ENCODE data around the gene LCK. TPM values are rescaled to one million over a fixed set of nuclear protein-coding genes. Genes with fewer than 3 reads are reported as not detected.

LCK gene
- total and polyA plus RNA-seq, 9 of the 15 experiments (the other 6 are each of a cell fraction or from before 2014, with no cell fraction given): 0.04 to 0.47 (median 0.13) TPM; not detected in 6

DNA sequence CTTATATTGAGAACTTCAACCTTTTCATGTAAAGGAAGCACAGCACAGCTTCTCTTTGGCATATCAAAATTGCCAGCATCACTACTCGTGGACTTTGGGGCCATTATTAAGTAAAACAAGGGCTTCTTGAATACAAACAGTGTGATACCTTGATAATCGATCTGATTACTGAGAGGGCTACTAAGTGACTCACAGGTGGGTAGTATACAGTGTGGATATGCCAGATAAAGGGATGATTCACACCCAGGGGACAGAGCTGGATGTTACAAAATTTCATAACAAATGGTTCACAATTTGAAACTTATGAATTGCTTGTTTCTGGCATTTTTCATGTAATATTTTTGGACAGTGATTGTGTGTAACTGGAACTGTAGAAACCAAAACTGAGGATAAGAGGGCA is 56.3 kb downstream of the LCK start (continued):
- TF ChIP-seq, protein P1, sequence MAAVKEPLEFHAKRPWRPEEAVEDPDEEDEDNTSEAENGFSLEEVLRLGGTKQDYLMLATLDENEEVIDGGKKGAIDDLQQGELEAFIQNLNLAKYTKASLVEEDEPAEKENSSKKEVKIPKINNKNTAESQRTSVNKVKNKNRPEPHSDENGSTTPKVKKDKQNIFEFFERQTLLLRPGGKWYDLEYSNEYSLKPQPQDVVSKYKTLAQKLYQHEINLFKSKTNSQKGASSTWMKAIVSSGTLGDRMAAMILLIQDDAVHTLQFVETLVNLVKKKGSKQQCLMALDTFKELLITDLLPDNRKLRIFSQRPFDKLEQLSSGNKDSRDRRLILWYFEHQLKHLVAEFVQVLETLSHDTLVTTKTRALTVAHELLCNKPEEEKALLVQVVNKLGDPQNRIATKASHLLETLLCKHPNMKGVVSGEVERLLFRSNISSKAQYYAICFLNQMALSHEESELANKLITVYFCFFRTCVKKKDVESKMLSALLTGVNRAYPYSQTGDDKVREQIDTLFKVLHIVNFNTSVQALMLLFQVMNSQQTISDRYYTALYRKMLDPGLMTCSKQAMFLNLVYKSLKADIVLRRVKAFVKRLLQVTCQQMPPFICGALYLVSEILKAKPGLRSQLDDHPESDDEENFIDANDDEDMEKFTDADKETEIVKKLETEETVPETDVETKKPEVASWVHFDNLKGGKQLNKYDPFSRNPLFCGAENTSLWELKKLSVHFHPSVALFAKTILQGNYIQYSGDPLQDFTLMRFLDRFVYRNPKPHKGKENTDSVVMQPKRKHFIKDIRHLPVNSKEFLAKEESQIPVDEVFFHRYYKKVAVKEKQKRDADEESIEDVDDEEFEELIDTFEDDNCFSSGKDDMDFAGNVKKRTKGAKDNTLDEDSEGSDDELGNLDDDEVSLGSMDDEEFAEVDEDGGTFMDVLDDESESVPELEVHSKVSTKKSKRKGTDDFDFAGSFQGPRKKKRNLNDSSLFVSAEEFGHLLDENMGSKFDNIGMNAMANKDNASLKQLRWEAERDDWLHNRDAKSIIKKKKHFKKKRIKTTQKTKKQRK (IDR thresholded peaks at IDR 0.05; ENCODE audit: borderline replicate concordance, low read depth, low read length): no peak
- TF ChIP-seq NELFE (IDR thresholded peaks at IDR 0.05; ENCODE audit: insufficient read depth, insufficient read length) (no peak), MED1 (CRISPR knock-in tag; IDR thresholded peaks at IDR 0.05; ENCODE audit: borderline replicate concordance) (no peak), ILF3 (IDR thresholded peaks at IDR 0.05; ENCODE audit: borderline replicate concordance) (no peak), E2F3 (CRISPR knock-in tag; IDR thresholded peaks at IDR 0.05) (no peak), MCM3 (IDR thresholded peaks at IDR 0.05) (no peak), STAT5B (CRISPR knock-in tag; IDR thresholded peaks at IDR 0.05) (no peak), CEBPB (tag; IDR thresholded peaks at IDR 0.05) (peak; percentile 48), RBM25 (IDR thresholded peaks at IDR 0.05; ENCODE audit: low read depth, low read length, severe bottlenecking) (no peak)
- TF ChIP-seq, protein P2, sequence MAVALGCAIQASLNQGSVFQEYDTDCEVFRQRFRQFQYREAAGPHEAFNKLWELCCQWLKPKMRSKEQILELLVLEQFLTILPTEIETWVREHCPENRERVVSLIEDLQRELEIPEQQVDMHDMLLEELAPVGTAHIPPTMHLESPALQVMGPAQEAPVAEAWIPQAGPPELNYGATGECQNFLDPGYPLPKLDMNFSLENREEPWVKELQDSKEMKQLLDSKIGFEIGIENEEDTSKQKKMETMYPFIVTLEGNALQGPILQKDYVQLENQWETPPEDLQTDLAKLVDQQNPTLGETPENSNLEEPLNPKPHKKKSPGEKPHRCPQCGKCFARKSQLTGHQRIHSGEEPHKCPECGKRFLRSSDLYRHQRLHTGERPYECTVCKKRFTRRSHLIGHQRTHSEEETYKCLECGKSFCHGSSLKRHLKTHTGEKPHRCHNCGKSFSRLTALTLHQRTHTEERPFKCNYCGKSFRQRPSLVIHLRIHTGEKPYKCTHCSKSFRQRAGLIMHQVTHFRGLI (CRISPR knock-in tag; IDR thresholded peaks at IDR 0.05): no peak
- TF ChIP-seq, protein P3, sequence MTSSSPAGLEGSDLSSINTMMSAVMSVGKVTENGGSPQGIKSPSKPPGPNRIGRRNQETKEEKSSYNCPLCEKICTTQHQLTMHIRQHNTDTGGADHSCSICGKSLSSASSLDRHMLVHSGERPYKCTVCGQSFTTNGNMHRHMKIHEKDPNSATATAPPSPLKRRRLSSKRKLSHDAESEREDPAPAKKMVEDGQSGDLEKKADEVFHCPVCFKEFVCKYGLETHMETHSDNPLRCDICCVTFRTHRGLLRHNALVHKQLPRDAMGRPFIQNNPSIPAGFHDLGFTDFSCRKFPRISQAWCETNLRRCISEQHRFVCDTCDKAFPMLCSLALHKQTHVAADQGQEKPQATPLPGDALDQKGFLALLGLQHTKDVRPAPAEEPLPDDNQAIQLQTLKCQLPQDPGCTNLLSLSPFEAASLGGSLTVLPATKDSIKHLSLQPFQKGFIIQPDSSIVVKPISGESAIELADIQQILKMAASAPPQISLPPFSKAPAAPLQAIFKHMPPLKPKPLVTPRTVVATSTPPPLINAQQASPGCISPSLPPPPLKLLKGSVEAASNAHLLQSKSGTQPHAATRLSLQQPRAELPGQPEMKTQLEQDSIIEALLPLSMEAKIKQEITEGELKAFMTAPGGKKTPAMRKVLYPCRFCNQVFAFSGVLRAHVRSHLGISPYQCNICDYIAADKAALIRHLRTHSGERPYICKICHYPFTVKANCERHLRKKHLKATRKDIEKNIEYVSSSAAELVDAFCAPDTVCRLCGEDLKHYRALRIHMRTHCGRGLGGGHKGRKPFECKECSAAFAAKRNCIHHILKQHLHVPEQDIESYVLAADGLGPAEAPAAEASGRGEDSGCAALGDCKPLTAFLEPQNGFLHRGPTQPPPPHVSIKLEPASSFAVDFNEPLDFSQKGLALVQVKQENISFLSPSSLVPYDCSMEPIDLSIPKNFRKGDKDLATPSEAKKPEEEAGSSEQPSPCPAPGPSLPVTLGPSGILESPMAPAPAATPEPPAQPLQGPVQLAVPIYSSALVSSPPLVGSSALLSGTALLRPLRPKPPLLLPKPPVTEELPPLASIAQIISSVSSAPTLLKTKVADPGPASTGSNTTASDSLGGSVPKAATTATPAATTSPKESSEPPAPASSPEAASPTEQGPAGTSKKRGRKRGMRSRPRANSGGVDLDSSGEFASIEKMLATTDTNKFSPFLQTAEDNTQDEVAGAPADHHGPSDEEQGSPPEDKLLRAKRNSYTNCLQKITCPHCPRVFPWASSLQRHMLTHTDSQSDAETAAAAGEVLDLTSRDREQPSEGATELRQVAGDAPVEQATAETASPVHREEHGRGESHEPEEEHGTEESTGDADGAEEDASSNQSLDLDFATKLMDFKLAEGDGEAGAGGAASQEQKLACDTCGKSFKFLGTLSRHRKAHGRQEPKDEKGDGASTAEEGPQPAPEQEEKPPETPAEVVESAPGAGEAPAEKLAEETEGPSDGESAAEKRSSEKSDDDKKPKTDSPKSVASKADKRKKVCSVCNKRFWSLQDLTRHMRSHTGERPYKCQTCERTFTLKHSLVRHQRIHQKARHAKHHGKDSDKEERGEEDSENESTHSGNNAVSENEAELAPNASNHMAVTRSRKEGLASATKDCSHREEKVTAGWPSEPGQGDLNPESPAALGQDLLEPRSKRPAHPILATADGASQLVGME (CRISPR knock-in tag; IDR thresholded peaks at IDR 0.05): no peak
- TF ChIP-seq, protein P4, sequence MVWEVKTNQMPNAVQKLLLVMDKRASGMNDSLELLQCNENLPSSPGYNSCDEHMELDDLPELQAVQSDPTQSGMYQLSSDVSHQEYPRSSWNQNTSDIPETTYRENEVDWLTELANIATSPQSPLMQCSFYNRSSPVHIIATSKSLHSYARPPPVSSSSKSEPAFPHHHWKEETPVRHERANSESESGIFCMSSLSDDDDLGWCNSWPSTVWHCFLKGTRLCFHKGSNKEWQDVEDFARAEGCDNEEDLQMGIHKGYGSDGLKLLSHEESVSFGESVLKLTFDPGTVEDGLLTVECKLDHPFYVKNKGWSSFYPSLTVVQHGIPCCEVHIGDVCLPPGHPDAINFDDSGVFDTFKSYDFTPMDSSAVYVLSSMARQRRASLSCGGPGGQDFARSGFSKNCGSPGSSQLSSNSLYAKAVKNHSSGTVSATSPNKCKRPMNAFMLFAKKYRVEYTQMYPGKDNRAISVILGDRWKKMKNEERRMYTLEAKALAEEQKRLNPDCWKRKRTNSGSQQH (CRISPR knock-in tag; IDR thresholded peaks at IDR 0.05): no peak
- TF ChIP-seq, protein P5, sequence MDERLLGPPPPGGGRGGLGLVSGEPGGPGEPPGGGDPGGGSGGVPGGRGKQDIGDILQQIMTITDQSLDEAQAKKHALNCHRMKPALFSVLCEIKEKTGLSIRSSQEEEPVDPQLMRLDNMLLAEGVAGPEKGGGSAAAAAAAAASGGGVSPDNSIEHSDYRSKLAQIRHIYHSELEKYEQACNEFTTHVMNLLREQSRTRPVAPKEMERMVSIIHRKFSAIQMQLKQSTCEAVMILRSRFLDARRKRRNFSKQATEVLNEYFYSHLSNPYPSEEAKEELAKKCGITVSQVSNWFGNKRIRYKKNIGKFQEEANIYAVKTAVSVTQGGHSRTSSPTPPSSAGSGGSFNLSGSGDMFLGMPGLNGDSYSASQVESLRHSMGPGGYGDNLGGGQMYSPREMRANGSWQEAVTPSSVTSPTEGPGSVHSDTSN (CRISPR knock-in tag; IDR thresholded peaks at IDR 0.05; ENCODE audit: low read depth): no peak
- TF ChIP-seq, protein P5 (tag; conservative IDR thresholded peaks at IDR 0.05; ENCODE audit: low read depth): no peak

Measured in K562 (cell line).